CD4-positive, alpha-beta T cell treated with Interferon gamma for 1 hour (primary cell): ENCODE data around the gene LDLRAD3.
"Not testable (repeated sequence)": the region's sequence is repeated elsewhere in the genome, so short reads cannot be mapped to it uniquely, and the experiment has no call there.

Source experiments
- DNase-seq: peaks from one replicate; pipeline ENCODE4 v3.0.0-alpha.2; 2020

LDLRAD3 gene

GRCh38 chr11:35943713-35944502 lies at the start of gene LDLRAD3:
LDLRAD3 (plus strand) TSS chr11:35944062; CDS start chr11:35944099, 37 bp downstream.
- DNase-seq = peak; percentile 26

- DNase-seq = no peak
Observed at GRCh38 chr11:35897019-35897418, 46.8 kb upstream of the LDLRAD3 start.

GRCh38 chr11:35902961-35903360 lies 40.9 kb upstream of the LDLRAD3 start:
- no peak for DNase-seq

- no peak for DNase-seq
Observed at GRCh38 chr11:35905646-35906276, 38.1 kb upstream of the LDLRAD3 start.

- DNase-seq = no peak
Observed at GRCh38 chr11:35906277-35906661, 37.6 kb upstream of the LDLRAD3 start.

GRCh38 chr11:35906681-35907080 lies 37.2 kb upstream of the LDLRAD3 start:
- DNase-seq = no peak

GRCh38 chr11:35907648-35908431 lies 36.0 kb upstream of the LDLRAD3 start:
- DNase-seq = no peak

- DNase-seq = not testable (repeated sequence)
Observed at GRCh38 chr11:35908432-35908771, 35.5 kb upstream of the LDLRAD3 start.

GRCh38 chr11:35909511-35910265 lies 34.2 kb upstream of the LDLRAD3 start:
- no peak for DNase-seq

- DNase-seq = no peak
Observed at GRCh38 chr11:35911013-35911412, 32.8 kb upstream of the LDLRAD3 start.

- no peak for DNase-seq
Observed at GRCh38 chr11:35911616-35912165, 32.2 kb upstream of the LDLRAD3 start.

- not testable (repeated sequence) for DNase-seq
Observed at GRCh38 chr11:35912436-35912835, 31.4 kb upstream of the LDLRAD3 start.

- DNase-seq = no peak
Observed at GRCh38 chr11:35912883-35913624, 30.8 kb upstream of the LDLRAD3 start.

- no peak for DNase-seq
Observed at GRCh38 chr11:35914816-35915215, 29.0 kb upstream of the LDLRAD3 start.

GRCh38 chr11:35916270-35916669 lies 27.6 kb upstream of the LDLRAD3 start:
- no peak for DNase-seq

GRCh38 chr11:35917676-35918075 lies 26.2 kb upstream of the LDLRAD3 start:
- DNase-seq = no peak

- no peak for DNase-seq
Observed at GRCh38 chr11:35918716-35919115, 25.1 kb upstream of the LDLRAD3 start.

- no peak for DNase-seq
Observed at GRCh38 chr11:35919244-35919643, 24.6 kb upstream of the LDLRAD3 start.

GRCh38 chr11:35923452-35923851 lies 20.4 kb upstream of the LDLRAD3 start:
- DNase-seq = no peak

GRCh38 chr11:35924811-35925210 lies 19.1 kb upstream of the LDLRAD3 start:
- no peak for DNase-seq

GRCh38 chr11:35927104-35927503 lies 16.8 kb upstream of the LDLRAD3 start:
- DNase-seq = no peak

GRCh38 chr11:35927682-35928081 lies 16.2 kb upstream of the LDLRAD3 start:
- peak; percentile 54 for DNase-seq
